8988T (cell line): ENCODE data around the gene ANAPC2.
"Not testable (repeated sequence)": the region's sequence is repeated elsewhere in the genome, so short reads cannot be mapped to it uniquely, and the experiment has no call there.

ENCODE experiments used
- DNase-seq: peaks from one replicate; pipeline ENCODE4 v3.0.0; 2011

Gene ANAPC2

DNA sequence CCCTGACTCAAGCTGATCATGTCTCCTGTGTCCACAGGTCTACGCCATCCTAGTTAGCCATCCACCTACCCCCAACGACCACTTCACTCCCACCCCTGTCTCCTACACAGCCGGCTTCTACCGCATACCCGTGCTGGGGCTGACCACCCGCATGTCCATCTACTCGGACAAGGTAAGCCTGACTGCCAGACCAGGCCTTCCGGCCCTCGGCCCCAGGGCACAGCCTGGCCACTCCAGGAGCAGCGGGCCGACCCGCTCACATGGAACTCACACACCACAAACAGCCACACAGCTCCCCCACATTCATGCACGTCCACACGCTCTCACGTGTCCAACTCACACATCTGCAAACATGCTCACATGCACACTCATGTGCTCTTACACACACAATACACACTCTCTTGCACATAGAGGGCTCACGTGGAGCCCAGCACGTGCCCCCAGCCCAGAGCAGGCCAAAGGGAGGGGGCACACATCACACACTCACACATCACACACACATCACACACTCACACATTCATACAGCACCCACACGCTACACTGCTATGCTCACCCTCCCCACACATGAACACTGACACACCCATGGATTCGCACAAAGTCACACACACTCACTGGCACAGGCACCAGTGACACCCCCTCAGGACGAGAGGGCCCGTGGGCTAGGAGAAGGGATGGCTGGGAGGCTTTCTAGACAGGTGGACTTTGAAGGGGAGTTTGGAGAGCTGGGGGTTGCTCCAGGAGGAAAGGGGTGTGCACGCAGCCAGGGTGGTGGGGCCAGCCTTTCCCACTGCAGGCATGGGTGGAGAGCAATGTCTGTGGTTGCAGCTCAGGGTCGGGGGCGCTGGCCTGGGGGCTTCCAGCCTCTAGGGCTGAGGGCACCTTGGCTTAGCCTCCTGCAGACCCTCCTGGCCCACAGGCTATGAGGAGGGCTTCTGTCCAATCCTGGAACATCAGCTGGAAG lies 46.1 kb downstream of the ANAPC2 start:
- DNase-seq, result peak; percentile 20

DNA sequence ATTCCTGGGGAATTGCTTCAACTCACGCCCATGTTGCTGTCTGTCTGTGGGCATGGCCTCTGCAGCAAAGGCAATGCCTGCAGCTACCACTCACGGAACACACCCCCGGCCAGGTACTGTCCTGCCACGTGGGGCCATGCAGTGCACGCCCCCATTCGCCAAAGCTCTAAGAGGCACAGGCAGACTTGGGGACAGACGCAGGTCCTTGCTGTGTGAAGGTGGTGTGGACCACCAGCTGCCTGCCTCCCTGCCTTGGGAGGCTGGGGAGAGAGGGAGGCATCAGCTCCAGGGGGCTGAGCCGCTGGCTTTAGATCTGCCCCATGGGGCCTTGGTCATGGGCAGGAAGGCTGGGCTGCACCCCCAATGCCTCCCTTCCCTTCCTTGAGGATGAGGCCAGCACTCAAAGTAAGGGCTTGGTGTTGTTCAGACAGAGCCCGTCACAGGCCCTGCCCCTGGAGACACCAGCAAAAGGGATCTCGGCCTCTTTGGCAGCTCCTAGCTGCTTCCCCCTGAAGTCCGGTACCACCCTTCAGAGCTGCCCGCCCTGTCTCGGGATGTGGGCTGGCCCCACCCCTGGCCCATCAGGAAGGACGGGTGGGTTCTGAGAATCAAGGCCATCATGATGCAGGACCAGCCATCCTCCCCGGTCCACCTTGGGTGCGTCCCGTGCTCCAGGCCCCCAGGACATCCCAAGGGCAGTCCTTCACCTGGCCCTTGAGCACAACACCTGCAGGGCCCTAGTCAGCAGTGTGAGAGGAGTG lies 47.1 kb downstream of the ANAPC2 start:
- DNase-seq, result peak; percentile 29

DNA sequence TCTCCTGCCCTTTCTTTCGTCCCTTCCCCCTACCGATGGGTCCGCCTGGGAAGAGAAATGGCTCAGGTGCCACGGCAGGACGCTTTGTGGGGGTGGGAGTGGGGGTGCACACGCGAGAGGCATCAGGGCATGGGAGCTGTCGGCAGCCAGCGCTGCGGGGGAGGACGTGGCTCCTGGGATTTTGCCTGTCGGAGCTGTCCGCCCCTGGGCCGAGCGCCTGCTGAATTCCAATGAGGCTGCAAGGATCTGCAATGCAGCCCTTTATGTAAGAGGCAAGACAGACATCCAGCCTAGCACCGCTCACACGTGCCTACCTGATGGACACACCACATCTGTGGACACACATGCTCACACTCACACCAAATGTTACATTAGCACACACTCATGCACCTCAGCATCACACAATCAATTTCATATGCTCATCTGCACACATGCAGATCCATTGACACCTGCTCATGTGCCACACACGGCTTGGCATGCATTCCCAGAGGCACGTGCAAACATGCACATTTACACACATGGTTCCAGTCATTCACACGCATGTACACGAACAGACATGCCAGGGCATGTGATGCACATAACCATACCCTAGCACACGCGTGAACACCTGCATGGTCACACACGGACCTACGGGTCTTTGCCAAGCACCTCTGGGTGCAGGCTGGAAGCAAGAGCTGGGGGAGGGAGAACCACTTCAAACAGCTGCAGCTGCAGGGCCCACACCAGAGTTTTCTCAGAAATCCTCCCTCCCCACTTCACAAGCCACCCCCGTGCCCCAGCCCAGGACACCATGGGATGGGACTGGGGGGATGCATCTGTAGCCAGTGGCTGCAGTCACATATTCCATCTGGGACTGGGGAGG lies 48.0 kb downstream of the ANAPC2 start:
- peak; percentile 49 for DNase-seq

DNA sequence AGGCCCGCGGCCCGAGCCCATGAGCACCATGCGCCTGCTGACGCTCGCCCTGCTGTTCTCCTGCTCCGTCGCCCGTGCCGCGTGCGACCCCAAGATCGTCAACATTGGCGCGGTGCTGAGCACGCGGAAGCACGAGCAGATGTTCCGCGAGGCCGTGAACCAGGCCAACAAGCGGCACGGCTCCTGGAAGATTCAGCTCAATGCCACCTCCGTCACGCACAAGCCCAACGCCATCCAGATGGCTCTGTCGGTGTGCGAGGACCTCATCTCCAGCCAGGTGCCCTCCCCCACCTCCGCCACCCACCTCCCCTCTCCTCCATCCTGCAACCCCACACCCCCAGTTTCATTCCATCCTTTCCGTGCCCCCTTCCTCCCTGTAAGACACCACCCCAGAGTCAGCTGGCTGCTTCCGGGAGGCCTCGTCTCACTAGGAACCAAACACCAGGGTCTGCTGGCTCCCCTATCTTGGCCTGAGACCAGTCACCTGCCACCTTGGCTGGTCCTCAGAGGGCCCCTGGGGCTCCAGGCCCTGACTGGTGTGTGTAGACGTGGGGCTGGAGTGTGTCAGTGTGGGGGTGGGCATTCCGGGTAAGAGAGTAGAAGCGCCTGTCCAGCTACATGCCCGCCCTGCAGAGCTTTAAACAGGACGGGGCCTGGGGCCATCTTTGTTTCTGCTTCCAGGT lies 48.8 kb downstream of the ANAPC2 start:
- peak; percentile 44 for DNase-seq

DNA sequence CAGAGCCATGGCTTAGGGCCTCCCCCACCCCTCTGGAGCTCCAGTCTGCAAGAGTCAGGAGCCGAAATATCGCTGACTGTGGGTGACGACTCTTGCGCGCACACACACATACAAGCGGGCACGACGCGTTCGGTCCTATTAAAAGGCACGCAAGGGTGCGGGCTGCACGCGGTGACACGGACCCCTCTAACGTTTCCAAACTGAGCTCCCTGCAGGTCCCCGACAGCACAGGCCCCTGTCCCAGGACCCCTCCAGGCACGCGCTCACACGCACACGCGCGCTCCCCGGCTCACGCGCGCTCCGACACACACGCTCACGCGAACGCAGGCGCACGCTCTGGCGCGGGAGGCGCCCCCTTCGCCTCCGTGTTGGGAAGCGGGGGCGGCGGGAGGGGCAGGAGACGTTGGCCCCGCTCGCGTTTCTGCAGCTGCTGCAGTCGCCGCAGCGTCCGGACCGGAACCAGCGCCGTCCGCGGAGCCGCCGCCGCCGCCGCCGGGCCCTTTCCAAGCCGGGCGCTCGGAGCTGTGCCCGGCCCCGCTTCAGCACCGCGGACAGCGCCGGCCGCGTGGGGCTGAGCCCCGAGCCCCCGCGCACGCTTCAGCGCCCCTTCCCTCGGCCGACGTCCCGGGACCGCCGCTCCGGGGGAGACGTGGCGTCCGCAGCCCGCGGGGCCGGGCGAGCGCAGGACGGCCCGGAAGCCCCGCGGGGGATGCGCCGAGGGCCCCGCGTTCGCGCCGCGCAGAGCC lies 49.5 kb downstream of the ANAPC2 start, which contains the start of gene GRIN1:
Gene GRIN1, plus strand, starts transcription at position 433 of the 746 bp plus-strand sequence. CDS start 333 bp downstream, outside the sequence.
- peak; percentile 23 for DNase-seq

GRCh38 chr9:137138058-137138721 lies 50.2 kb downstream of the ANAPC2 start:
- peak; percentile 94 for DNase-seq

GRCh38 chr9:137136881-137137607 lies 51.3 kb downstream of the ANAPC2 start:
- peak; percentile 49 for DNase-seq

- peak; percentile 55 for DNase-seq
These were observed 52.0 kb downstream of the ANAPC2 start for GRCh38 chr9:137136261-137136880.

DNA sequence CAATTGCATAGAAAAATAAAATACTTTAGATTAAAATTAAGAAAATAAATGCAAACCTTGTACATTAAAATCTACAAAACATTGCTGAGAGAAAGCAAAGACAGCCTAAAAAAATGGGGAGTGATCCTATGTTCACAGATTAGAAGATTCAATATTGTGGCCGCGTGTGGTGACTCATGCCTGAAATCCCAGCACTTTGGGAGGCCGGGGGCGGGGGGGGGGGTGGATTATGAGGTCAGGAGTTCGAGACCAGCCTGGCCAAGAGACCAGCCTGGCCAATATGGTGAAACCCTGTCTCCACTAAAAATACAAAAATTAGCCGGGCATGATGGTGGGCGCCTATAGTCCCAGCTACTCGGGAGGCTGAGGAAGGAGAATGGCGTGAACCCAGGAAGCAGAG lies 53.2 kb downstream of the ANAPC2 start:
- DNase-seq, result not testable (repeated sequence)

- peak; percentile 13 for DNase-seq
These were observed 54.2 kb downstream of the ANAPC2 start for GRCh38 chr9:137134191-137134590.

- no peak for DNase-seq
These were observed 58.1 kb downstream of the ANAPC2 start for GRCh38 chr9:137130176-137130755.

- peak; percentile 95 for DNase-seq
These were observed 58.7 kb downstream of the ANAPC2 start for GRCh38 chr9:137129456-137130175.

- peak; percentile 21 for DNase-seq
These were observed 59.4 kb downstream of the ANAPC2 start for GRCh38 chr9:137128862-137129455.

DNA sequence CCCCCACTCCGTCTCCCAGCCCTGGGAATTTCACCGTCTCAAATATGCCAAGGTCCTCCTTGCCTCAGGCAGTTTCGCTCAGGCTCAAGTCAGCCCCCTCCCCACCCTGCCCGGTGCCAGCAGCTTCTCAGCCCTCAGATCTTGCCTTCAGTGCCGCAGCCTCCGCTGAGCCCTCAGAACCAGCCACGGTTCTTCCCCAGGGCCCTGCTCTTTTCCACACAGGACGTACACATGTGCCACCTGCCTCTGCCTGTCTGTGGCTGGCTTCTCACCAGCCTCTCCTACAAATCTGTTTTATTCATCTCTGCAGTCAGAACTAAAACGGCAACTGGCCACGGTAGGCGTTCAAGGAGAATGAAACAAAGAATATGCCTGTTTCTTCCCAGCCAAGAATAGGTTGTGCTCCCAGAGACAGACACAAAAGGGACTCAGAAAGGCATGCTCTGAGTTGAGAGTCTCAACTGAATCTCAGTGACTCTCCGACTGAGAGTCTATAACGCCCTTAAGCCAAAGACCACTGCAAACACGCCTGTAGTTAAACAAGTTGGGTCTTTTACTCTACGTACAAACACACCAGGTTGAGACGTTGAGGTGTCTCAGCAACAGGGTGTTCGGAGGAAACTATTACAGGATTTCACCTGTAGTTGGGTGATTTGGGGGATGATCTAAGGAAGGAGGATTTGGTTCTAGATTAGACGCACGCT lies 60.0 kb downstream of the ANAPC2 start:
- DNase-seq, result peak; percentile 19

GRCh38 chr9:137127301-137128157 lies 60.8 kb downstream of the ANAPC2 start:
- peak; percentile 42 for DNase-seq

DNA sequence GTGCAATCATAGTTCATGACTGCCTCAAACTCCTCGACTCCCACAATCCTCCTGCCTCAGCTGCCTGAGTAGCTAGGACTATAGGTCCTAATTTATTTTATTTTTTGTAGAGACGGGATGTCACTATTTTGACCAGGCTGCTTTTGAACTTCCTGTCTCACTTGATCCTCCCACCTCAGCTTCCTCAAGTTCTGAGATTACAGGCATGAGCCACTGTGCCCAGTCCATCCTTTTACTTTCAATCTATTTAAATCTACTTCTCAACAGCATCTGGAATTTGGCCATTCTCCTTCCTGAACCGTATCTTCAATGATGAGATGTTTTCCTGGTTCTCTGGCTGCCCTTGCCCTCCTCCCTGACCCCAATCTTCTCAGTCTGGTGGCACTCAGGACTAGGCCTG lies 61.6 kb downstream of the ANAPC2 start:
- DNase-seq, result no peak
